ENCODE results near the gene AGBL1. TPM values are rescaled to one million over a fixed set of nuclear protein-coding genes. Genes with fewer than 3 reads are reported as not detected.
A peak's percentile ranks its signal among the peaks of the same experiment; 100 is the strongest.

The AGBL1 gene
- total and polyA plus RNA-seq, 2 experiments from 2014 or later, result 0.03 TPM; not detected in 1

GRCh38 chr15:86741917-86742316 is 662.2 kb downstream of the AGBL1 start (continued):
- TF ChIP-seq ZNF331 (CRISPR knock-in tag; IDR thresholded peaks at IDR 0.05; ENCODE audit: low read depth) (no peak), ZNF114 (CRISPR knock-in tag; IDR thresholded peaks at IDR 0.05) (no peak), NANOG (IDR thresholded peaks at IDR 0.05; ENCODE audit: borderline replicate concordance) (no peak), CTCF (conservative IDR thresholded peaks at IDR 0.05; ENCODE audit: low read depth in 2 of 2) (no peak), EZH2 (IDR thresholded peaks at IDR 0.05; ENCODE audit: low read depth, unreplicated experiment) (no peak), CREB1 (CRISPR knock-in tag; IDR thresholded peaks at IDR 0.05; ENCODE audit: low read depth) (no peak)

GRCh38 chr15:86743283-86743903 is 663.7 kb downstream of the AGBL1 start:
- Mint-ChIP-seq H3K4me1 (peaks cover 5% of the 10 kb centered on the region; the same call in 2 of the 3 replicates), H3K27ac (no peak overlapping the region), H3K9me3 (peaks cover 6% of the 10 kb centered on the region), H3K27me3 (ENCODE audit: insufficient read depth, low read depth, poor library complexity) (no peaks in the 10 kb centered on the region), H3K4me3 (no peak overlapping the region), H3K36me3 (ENCODE audit: low read depth) (no peaks in the 10 kb centered on the region)
- no peak overlapping the region for H2AFZ ChIP-seq
- peak; percentile 99 for ATAC-seq
- no peaks in the 10 kb centered on the region for H3F3A ChIP-seq (replicated peaks; ENCODE audit: low read depth)
- H3K79me2 ChIP-seq (replicated peaks; ENCODE audit: insufficient read depth), result no peaks in the 10 kb centered on the region
- no peak overlapping the region for H3K27ac ChIP-seq (ENCODE audit: low read depth)
- peak; percentile 87 for DNase-seq (ENCODE audit: low spot score)
- no peaks in the 10 kb centered on the region for H3K36me3 ChIP-seq (ENCODE audit: insufficient read depth)
- no peak overlapping the region for H3K4me3 ChIP-seq
- no peak overlapping the region for H3K4me2 ChIP-seq
- H3K27me3 ChIP-seq (ENCODE audit: insufficient read depth), result no peaks in the 10 kb centered on the region
- H3K4me1 ChIP-seq (ENCODE audit: insufficient read depth), result no peaks in the 10 kb centered on the region
- no peaks in the 10 kb centered on the region for H4K20me1 ChIP-seq (replicated peaks; ENCODE audit: insufficient read depth)
- H3K9me2 ChIP-seq (ENCODE audit: insufficient read depth), result no peaks in the 10 kb centered on the region
- TF ChIP-seq ZNF462 (CRISPR knock-in tag; IDR thresholded peaks at IDR 0.05) (peak; percentile 31; the same call in 1 of the 2 replicates), REST (IDR thresholded peaks at IDR 0.05; ENCODE audit: unreplicated experiment) (no peak), POLR2AphosphoS5 (IDR thresholded peaks at IDR 0.05; ENCODE audit: low read depth) (no peak), JUNB (IDR thresholded peaks at IDR 0.05; ENCODE audit: unreplicated experiment) (no peak), STAT1 (IDR thresholded peaks at IDR 0.05; ENCODE audit: unreplicated experiment) (no peak), ZNF114 (CRISPR knock-in tag; IDR thresholded peaks at IDR 0.05) (no peak), EZH2phosphoT487 (IDR thresholded peaks at IDR 0.05; ENCODE audit: unreplicated experiment) (no peak)

Measured in GM23338 (cell line).